Kidney epithelial cell (primary cell): Measurements from ENCODE around the gene GPR158. TPM values are rescaled to one million over a fixed set of nuclear protein-coding genes. Genes with fewer than 3 reads are reported as not detected.

Experiments used
- DNase-seq: peaks from one replicate; pipeline ENCODE4 v3.0.0-alpha.2; 2010; ENCODE audit warnings: low read depth
- H3K27me3 ChIP-seq: 2 replicates; pipeline ENCODE4 v1.6.0; 2011; ENCODE audit warnings: low read length; ENCODE audit not compliant: control insufficient read depth, insufficient read depth
- H3K36me3 ChIP-seq: 2 replicates; pipeline ENCODE4 v1.5.1; 2011; ENCODE audit warnings: low read length; ENCODE audit not compliant: control insufficient read depth, insufficient read depth
- H3K4me3 ChIP-seq: 2 replicates; pipeline ENCODE4 v1.5.1; 2011; ENCODE audit warnings: low read depth, mild to moderate bottlenecking, control low read depth, low read length
- total RNA-seq: library from RNA; depleted of rRNA; stranded (reverse); fragments of >200 nt; gene quantifications from 2 replicates; pipeline ENCODE4 v1.2.3, GENCODE V29; 2015
- TF ChIP-seq, protein P1 (sequence below): IDR thresholded peaks from 2 replicates; pipeline ENCODE4 v1.5.1; 2011; ENCODE audit warnings: mild to moderate bottlenecking, moderate library complexity, low read length, control low read depth, inconsistent platforms; ENCODE audit not compliant: insufficient read depth, poor library complexity, severe bottlenecking

Gene GPR158
- total RNA-seq, 1 donor from 2014 or later = not detected

DNA sequence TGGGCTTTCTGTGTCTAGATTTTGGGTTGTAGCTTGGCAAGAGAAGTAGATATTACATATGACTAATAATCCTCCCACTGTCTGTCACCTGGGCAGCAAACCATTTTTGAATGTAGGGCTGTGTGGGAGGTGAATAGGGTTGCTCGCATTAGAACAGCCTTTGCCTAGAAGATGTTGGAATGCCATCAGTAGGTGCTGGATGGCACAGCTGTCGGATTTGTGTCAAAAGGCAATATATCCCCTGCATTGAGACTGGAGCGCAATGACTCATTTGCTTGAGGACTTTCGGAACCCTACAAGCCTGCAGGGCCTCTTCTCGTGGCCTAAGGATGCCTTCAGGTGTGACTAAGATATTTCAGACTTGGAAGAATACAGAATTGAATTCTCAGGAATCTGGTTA, 323.8 kb downstream of the GPR158 start:
- H3K4me3 ChIP-seq = no peak overlapping the region
- no peak for DNase-seq
- TF ChIP-seq, protein P1, sequence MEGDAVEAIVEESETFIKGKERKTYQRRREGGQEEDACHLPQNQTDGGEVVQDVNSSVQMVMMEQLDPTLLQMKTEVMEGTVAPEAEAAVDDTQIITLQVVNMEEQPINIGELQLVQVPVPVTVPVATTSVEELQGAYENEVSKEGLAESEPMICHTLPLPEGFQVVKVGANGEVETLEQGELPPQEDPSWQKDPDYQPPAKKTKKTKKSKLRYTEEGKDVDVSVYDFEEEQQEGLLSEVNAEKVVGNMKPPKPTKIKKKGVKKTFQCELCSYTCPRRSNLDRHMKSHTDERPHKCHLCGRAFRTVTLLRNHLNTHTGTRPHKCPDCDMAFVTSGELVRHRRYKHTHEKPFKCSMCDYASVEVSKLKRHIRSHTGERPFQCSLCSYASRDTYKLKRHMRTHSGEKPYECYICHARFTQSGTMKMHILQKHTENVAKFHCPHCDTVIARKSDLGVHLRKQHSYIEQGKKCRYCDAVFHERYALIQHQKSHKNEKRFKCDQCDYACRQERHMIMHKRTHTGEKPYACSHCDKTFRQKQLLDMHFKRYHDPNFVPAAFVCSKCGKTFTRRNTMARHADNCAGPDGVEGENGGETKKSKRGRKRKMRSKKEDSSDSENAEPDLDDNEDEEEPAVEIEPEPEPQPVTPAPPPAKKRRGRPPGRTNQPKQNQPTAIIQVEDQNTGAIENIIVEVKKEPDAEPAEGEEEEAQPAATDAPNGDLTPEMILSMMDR = no peak
- H3K36me3 ChIP-seq = no peaks in the 10 kb centered on the region
- no peaks in the 10 kb centered on the region for H3K27me3 ChIP-seq

DNA sequence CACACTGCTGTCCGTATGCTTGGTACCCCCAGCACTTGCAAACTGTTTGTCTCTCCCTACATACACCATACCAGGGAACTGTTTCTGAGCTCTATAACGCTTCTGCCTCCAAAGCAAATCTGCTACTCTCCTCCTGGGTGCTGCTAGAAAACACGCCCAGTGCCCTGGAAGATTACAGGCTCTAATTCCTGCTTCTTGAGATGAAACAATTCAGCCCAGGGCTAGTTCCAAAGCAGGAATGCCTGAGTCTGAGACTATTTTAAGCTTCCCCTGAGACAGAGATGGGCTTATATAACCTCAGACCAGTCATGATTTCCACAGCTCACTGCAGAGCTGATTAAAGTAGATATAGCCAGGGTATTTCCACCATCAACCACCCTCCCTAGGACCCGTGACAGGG, 327.1 kb downstream of the GPR158 start:
- TF ChIP-seq, protein P1 = no peak

DNA sequence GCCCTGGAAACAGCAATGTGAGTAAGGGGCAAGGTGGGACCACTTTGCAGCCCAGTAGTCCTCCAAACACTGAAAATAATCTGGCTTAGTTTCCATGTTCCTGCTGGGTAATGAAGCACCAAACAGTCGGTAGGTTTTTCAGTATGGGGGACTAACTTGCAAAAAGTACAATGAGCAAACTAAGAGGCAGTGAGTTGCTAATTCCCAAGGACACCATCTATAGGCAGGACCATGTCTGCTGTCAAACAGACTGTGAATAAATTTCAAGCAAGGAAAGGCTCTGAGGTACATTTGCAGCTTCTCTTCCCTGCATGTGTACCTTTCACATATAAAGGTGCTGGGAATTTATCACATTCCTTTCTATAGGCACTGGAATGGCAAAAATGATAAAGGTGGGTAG, 327.7 kb downstream of the GPR158 start:
- no peak for DNase-seq
- Histone ChIP-seq H3K27me3 (no peaks in the 10 kb centered on the region), H3K36me3 (no peaks in the 10 kb centered on the region), H3K4me3 (no peak overlapping the region)
- TF ChIP-seq, protein P1 = no peak

More for the DNA sequence above, 327.1 kb downstream of the GPR158 start:
- no peak for DNase-seq
- H3K4me3 ChIP-seq = no peak overlapping the region
- H3K27me3 ChIP-seq = no peaks in the 10 kb centered on the region
- no peaks in the 10 kb centered on the region for H3K36me3 ChIP-seq

DNA sequence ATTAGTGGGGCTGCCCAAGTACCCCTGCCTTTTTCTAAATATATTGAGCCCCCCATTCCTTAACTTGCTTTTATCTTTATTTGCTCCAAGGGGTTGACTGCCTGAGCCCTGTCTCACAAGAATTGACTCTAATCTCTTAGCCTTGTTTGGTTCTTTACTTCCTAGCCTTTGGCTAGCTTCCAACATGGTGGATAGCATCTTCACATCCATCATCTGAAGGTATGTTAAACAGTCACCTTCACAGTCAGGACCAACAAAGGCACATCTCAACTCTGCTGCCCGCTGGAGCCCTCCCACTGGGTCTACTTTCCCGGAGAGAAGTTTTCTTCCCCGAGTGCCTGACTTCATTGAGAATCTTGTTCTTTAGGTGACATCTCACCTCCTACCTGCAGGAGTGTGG, 329.5 kb downstream of the GPR158 start:
- no peak for DNase-seq
- no peak overlapping the region for H3K4me3 ChIP-seq
- TF ChIP-seq, protein P1 = no peak
- H3K36me3 ChIP-seq = no peaks in the 10 kb centered on the region
- H3K27me3 ChIP-seq = no peaks in the 10 kb centered on the region

DNA sequence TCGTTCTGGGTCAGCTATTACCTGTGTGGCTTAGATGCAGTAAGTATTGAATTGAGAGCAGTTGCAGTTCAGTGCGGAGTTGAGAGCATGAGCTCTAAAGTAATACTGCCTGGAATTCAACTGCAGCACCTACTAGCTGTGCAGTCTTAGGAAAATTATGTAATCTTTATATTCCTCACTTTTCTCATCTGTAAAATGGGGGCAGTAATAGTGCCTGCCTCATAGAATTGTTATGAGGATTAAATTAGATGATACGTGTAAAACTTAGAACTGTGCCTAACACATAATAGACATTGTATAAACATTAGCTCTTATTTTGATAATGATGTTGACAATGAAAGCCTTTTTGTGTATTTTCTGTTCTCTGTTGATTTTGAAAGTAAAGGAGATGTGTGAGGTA, 330.0 kb downstream of the GPR158 start:
- no peak for DNase-seq
- TF ChIP-seq, protein P1 = no peak

DNA sequence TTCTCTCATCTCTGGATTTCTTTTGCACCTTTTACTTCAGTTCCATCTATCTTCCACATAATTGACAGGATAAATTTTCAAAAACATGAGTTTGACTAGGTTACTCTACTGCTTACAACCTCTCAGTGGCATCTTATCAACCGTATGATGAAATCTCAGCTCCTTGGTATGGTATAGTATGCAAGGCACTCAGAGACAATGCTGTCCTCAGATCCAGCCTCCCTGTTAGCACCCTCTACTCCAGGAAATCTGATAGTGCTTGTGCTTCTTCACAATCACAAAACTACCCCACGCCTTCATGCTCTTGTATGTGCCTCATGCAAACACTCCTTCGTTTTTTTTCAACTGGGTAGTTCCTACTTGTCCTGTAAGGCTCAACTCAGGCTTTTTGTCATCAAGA, 330.7 kb downstream of the GPR158 start:
- H3K4me3 ChIP-seq = no peak overlapping the region
- H3K36me3 ChIP-seq = no peaks in the 10 kb centered on the region
- TF ChIP-seq, protein P1 = no peak
- H3K27me3 ChIP-seq = no peaks in the 10 kb centered on the region
- DNase-seq = no peak

More for the DNA sequence above, 330.0 kb downstream of the GPR158 start:
- Histone ChIP-seq H3K4me3 (no peak overlapping the region), H3K27me3 (no peaks in the 10 kb centered on the region), H3K36me3 (no peaks in the 10 kb centered on the region)
